ENCODE data around the gene CLPTM1L.
A peak's percentile ranks its signal among the peaks of the same experiment; 100 is the strongest.

The CLPTM1L gene

DNA sequence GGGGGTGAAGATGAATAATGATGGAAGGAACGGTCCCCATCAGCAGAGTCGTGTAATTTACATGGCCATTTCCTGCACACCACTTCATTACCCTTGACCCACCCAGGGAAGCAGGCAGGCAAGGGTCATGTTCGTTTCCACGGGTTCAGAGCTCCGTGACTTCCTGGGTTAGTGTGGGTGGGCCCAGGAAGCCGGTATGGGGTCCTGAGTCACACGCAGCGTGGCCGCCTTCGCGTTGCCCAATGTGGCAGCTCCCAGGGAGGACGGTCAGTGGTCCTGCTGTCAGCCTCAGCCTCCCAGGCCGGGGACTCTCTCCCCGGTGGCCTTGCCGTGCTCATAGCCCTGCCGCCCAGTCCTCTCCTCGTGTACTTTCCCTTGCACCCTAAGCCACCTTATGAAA is 44.9 kb downstream of the CLPTM1L start:
- H3K4me3 ChIP-seq (ENCODE audit: low read depth, low read length), result no peak overlapping the region
- TF ChIP-seq, protein P1, sequence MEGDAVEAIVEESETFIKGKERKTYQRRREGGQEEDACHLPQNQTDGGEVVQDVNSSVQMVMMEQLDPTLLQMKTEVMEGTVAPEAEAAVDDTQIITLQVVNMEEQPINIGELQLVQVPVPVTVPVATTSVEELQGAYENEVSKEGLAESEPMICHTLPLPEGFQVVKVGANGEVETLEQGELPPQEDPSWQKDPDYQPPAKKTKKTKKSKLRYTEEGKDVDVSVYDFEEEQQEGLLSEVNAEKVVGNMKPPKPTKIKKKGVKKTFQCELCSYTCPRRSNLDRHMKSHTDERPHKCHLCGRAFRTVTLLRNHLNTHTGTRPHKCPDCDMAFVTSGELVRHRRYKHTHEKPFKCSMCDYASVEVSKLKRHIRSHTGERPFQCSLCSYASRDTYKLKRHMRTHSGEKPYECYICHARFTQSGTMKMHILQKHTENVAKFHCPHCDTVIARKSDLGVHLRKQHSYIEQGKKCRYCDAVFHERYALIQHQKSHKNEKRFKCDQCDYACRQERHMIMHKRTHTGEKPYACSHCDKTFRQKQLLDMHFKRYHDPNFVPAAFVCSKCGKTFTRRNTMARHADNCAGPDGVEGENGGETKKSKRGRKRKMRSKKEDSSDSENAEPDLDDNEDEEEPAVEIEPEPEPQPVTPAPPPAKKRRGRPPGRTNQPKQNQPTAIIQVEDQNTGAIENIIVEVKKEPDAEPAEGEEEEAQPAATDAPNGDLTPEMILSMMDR (IDR thresholded peaks at IDR 0.05; ENCODE audit: low read depth, low read length), result no peak

DNA sequence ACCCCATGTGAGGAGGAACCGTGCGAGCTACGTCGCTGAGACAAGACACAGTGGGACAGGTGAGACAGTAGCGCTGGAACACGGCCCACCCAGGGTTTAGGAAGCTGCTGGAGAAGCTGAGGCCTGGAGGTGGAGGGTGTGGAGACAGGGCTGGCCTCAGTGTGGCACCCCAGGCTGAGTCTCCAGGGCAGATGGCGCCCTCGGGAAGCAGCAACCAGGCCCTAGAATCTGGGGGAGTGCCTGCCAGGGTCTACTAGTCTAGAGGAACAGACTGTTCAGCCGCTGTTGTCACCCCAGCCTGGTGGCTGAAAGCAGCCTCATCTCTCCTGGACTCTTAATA is 45.4 kb downstream of the CLPTM1L start:
- no peak overlapping the region for H3K4me3 ChIP-seq (ENCODE audit: low read depth, low read length)
- TF ChIP-seq, protein P1 (IDR thresholded peaks at IDR 0.05; ENCODE audit: low read depth, low read length), result no peak

DNA sequence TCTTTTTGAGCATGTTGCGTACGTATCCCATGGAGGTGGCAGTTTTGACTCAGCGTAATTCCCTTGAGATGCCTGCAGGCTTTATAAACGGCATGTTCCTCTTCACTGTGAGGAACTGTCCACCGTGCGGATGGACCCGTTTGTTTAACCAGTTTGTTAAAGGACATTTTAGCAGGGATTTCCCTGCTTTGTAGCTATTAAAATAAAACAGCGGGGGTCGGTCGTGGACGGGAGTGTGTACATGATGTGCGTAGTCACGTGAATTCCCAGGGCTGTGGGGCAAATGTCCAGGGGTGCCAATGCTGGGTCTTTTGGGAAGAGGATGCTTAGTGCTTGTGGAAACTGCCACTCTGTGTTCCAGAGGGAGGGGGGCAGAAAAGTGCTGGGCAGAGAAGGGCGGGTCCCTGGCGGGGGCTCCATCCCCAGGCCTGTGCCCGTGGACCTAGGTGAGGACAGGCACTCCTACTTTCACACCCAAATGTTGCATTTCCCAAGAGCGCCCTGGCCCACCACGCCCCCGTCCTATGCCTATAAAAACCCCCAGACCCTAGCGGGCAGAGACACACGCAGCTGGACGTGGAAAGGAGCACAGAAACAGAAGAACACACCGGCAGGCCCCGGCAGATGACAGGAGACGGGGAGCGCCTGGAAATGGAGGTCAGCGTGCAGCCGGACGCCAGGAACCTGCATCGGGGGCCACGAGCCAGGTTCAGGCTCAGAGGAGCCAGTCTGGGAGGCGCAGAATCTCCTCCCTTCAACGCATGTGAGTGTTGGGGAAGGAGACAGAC is 46.0 kb downstream of the CLPTM1L start:
- TF ChIP-seq, protein P1 (IDR thresholded peaks at IDR 0.05; ENCODE audit: low read depth, low read length), result no peak
- no peak overlapping the region for H3K4me3 ChIP-seq (ENCODE audit: low read depth, low read length)

DNA sequence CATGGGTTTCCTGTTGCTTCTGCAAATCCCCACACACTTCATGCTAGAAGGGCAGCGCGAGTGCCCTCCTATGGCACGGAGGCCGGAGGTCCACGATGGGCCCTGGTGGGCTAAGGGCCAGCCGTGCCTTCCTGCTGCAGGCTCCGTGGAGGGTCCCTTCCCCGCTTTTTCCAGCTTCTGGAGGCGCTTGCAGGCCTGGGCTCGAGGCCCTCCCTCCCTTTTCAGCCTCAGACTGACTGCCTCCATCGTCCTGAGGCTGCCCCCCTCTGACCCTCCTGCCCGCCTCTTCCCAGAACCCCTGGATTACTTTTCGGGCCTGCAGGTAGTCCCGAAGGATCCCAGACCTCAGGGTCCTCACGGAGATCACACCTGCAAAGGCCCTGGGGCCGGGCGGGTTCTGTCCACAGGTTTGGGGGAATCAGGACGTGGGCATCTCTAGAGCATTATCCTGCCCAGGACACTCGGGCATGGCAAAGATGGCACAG is 46.8 kb downstream of the CLPTM1L start:
- TF ChIP-seq, protein P1 (IDR thresholded peaks at IDR 0.05; ENCODE audit: low read depth, low read length), result no peak
- H3K4me3 ChIP-seq (ENCODE audit: low read depth, low read length), result no peak overlapping the region

DNA sequence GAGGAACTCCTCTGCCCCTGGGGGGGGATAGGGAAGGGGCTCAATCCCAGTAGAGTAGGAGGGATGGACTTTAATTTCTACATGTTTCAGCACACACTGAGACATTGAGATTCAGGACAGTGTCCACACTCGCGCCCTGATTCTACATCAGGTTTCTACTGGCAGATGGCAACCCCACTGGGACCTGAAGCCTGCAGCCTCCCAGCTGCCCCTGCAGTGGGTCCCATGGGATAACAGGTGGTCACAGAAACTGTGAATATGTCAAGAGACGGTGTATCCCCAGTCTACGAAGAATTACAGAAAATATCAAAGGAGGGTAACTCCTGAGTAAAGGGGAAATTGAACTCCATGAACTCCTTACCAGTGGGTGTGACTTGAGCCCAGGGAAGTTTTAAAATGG is 47.7 kb downstream of the CLPTM1L start:
- no peak overlapping the region for H3K4me3 ChIP-seq (ENCODE audit: low read depth, low read length)
- TF ChIP-seq, protein P1 (IDR thresholded peaks at IDR 0.05; ENCODE audit: low read depth, low read length), result no peak

DNA sequence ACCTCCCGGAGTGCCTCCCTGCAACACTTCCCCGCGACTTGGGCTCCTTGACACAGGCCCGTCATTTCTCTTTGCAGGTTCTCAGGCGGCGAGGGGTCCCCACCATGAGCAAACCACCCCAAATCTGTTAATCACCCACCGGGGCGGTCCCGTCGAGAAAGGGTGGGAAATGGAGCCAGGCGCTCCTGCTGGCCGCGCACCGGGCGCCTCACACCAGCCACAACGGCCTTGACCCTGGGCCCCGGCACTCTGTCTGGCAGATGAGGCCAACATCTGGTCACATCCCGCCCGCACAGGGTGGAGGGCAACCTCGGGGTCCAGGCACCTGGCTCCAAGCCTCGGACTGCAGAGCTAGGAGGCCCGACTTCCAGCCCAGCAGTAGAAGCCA is 49.3 kb downstream of the CLPTM1L start:
- H3K4me3 ChIP-seq (ENCODE audit: low read depth, low read length), result no peak overlapping the region
- TF ChIP-seq, protein P1 (IDR thresholded peaks at IDR 0.05; ENCODE audit: low read depth, low read length), result no peak

DNA sequence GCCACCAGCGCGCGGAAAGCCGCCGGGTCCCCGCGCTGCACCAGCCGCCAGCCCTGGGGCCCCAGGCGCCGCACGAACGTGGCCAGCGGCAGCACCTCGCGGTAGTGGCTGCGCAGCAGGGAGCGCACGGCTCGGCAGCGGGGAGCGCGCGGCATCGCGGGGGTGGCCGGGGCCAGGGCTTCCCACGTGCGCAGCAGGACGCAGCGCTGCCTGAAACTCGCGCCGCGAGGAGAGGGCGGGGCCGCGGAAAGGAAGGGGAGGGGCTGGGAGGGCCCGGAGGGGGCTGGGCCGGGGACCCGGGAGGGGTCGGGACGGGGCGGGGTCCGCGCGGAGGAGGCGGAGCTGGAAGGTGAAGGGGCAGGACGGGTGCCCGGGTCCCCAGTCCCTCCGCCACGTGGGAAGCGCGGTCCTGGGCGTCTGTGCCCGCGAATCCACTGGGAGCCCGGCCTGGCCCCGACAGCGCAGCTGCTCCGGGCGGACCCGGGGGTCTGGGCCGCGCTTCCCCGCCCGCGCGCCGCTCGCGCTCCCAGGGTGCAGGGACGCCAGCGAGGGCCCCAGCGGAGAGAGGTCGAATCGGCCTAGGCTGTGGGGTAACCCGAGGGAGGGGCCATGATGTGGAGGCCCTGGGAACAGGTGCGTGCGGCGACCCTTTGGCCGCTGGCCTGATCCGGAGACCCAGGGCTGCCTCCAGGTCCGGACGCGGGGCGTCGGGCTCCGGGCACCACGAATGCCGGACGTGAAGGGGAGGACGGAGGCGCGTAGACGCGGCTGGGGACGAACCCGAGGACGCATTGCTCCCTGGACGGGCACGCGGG is 49.9 kb downstream of the CLPTM1L start, which contains the start of gene TERT:
TERT (minus strand) TSS at position 234 of the 815 bp plus-strand sequence; CDS start at position 155, 79 bp downstream.
- H3K4me3 ChIP-seq (ENCODE audit: low read depth, low read length), result peak within 1 kb of the TSS; percentile 94
- TF ChIP-seq, protein P1 (IDR thresholded peaks at IDR 0.05; ENCODE audit: low read depth, low read length), result no peak

Measured in WI38 (cell line).